ENCODE results near the gene HEY2.
"Not testable (repeated sequence)": the region's sequence is repeated elsewhere in the genome, so short reads cannot be mapped to it uniquely, and the experiment has no call there.

Gene HEY2

GRCh38 chr6:125773387-125774341 lies 24.2 kb downstream of the HEY2 start:
- DNase-seq, result no peak

GRCh38 chr6:125776107-125776826 lies 26.8 kb downstream of the HEY2 start:
- not testable (repeated sequence) for DNase-seq

GRCh38 chr6:125779924-125780539 lies 30.6 kb downstream of the HEY2 start:
- DNase-seq, result peak; percentile 95

- peak; percentile 88 for DNase-seq
Measured at GRCh38 chr6:125780540-125781313, 31.3 kb downstream of the HEY2 start.

GRCh38 chr6:125781314-125781868 lies 32.0 kb downstream of the HEY2 start:
- DNase-seq, result no peak

- no peak for DNase-seq
Measured at GRCh38 chr6:125784365-125784764, 34.9 kb downstream of the HEY2 start.

GRCh38 chr6:125787791-125788190 lies 38.4 kb downstream of the HEY2 start:
- DNase-seq, result no peak

- DNase-seq, result no peak
Measured at GRCh38 chr6:125789167-125789566, 39.7 kb downstream of the HEY2 start.

GRCh38 chr6:125789576-125790357 lies 40.3 kb downstream of the HEY2 start:
- DNase-seq, result no peak

- DNase-seq, result peak; percentile 48
Measured at GRCh38 chr6:125790358-125791150, 41.1 kb downstream of the HEY2 start, which contains the start of gene NCOA7. Gene NCOA7 (plus strand): TSS chr6:125790960. CDS start chr6:125815355, 24,395 bp downstream.

GRCh38 chr6:125791151-125791819 lies 41.9 kb downstream of the HEY2 start:
- DNase-seq, result peak; percentile 75

- DNase-seq, result no peak
Measured at GRCh38 chr6:125791820-125792165, 42.4 kb downstream of the HEY2 start.

- peak; percentile 23 for DNase-seq
Measured at GRCh38 chr6:125792172-125792571, 42.7 kb downstream of the HEY2 start.

- peak; percentile 17 for DNase-seq
Measured at GRCh38 chr6:125792680-125793079, 43.2 kb downstream of the HEY2 start.

GRCh38 chr6:125793280-125793679 lies 43.8 kb downstream of the HEY2 start:
- no peak for DNase-seq

GRCh38 chr6:125793863-125794262 lies 44.4 kb downstream of the HEY2 start:
- no peak for DNase-seq

GRCh38 chr6:125794342-125795137 lies 45.1 kb downstream of the HEY2 start:
- DNase-seq, result no peak

GRCh38 chr6:125795301-125795700 lies 45.9 kb downstream of the HEY2 start:
- DNase-seq, result no peak
